Pericardium fibroblast (primary cell): ENCODE results near the gene OVCH1. TPM values are rescaled to one million over a fixed set of nuclear protein-coding genes. Genes with fewer than 3 reads are reported as not detected.

Experiments used
- total RNA-seq: library from RNA; depleted of rRNA; stranded (reverse); fragments of >200 nt; gene quantifications from 2 replicates; pipeline ENCODE4 v1.2.3, GENCODE V29; 2015

Gene OVCH1
- total RNA-seq: 0.12 and 0.17 TPM in 2 replicates

GRCh38 chr12:29497588-29497987 is at the start of gene OVCH1:
OVCH1 (minus strand) TSS chr12:29497686; CDS start chr12:29497686, 0 bp downstream.

GRCh38 chr12:29380536-29381523 is 116.7 kb downstream of the OVCH1 start, which contains the start of gene ERGIC2:
ERGIC2 (minus strand) TSS chr12:29381172; CDS start chr12:29371633, 9,539 bp downstream.

Other genes starting within 250 kb of the OVCH1 start
- gene ERGIC2, start 116.5 kb downstream of the OVCH1 start, total RNA-seq: 56.7 and 86.4 TPM in 2 replicates